GM19468 (cell line): Measurements from ENCODE around the gene PCSK9.
"Not testable (repeated sequence)": the region's sequence is repeated elsewhere in the genome, so short reads cannot be mapped to it uniquely, and the experiment has no call there.

Source experiments
- ATAC-seq: cut with Tn5 transposase; IDR thresholded peaks from one replicate; pipeline ENCODE4 v1.9.1; 2021; ENCODE audit warnings: mild to moderate bottlenecking, moderate library complexity, moderate number of reproducible peaks; ENCODE audit not compliant: unreplicated experiment; ENCODE audit errors: extremely low read depth

Gene PCSK9

DNA sequence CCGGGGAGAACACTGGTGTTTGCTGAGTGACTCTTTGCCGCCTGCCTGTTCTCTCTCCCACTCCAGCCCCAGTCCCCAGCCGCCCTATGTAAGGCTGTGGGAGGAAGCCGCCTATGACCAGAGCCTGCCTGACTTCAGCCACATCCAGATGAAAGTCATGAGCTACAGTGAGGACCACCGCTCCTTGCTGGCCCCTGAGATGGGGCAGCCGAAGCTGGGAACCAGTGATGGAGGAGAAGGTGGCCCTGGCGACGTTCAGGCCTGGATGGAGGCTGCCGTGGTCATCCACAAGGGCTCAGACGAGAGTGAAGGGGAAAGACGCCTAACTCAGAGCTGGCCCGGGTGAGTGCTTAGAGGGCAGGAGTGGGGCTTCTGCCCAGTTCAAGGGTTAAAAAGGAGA is 32.4 kb upstream of the PCSK9 start:
- ATAC-seq: no peak

DNA sequence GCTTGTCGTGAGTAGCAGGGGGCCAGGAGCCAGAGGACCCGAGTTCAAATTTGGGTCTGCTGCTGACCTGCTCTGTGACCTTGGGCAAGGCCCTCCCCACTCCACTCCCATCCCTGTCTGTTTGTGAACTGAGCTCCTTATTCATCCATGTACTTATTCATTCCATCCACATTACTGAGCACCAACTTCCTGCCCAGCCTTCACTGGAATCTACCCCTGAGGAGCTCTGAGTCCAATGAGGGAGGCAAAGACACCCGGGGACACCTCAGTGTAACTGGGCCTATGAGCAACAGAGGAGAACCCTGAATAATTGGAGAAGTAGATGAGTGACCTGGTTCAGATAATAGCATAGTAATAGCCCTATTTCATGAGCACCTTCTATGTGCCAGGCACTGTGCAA is 31.7 kb upstream of the PCSK9 start:
- no peak for ATAC-seq

DNA sequence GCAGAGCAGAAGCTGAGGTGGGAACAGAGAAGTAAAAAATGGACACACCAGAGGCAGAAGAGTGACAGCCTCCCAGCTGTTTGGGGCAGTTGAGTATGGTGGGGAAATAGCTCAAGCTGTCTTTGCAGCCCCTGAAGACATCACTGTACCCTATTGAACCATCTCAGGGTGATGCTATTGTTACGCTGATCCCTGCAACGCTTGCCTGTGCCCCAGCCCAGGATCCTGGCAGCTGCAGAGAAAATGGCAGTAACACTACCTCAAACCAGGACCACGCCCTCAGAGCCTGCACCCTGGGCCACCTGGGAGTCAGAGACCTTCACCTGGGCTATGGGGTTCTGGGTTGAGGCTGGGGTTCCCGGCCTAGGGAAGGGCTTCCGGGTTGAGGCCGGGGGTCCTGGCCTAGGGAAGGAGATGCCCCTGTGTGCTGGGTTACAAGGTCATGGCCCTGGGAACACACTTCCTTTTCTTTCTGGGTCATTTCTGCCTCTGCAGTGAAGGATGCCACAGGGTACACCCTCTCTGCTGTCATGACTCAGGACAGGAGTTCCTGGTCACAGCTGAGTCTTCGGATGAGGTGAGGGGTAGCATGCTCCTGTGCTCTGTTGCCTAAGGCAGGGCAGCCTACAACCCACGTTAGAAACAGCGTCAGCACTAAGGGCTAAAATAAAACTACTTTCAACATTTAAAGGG is 29.0 kb upstream of the PCSK9 start:
- ATAC-seq: no peak

DNA sequence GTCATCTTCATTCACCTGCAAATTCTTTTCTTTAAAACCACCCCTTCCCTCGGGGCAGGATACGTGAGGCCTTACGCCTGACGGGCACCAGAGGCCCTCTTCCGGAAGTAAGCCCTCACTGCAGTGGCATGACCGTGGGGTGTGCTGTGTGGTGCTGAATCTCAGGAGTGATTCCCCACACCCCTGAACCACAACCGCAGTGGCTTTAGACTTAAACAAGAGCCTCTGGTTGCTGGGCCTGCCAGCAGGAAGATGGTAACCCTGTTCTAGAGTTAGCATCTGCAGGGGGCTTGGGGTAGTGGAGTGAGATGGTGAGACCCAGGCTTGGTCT is 28.5 kb upstream of the PCSK9 start:
- ATAC-seq: no peak

DNA sequence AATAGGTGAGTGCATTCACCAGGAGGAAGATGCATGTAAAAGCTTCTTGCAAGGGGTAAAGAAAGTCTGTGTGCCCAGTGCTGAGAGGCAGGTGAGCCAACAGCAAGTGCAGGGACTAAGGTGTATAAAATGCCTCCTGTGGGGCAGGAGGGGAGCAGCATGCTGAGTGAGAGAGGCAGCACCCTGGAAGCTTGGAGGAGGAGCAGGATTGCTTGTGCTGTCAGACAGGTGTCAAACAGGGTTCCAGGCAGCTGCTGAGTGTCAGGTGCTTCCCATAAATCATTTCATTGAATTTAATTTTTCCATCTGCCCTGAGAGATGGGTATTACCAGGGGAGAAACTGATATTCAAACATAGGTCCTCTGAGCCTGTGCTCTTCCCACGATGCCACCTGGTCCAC is 26.7 kb upstream of the PCSK9 start:
- no peak for ATAC-seq

DNA sequence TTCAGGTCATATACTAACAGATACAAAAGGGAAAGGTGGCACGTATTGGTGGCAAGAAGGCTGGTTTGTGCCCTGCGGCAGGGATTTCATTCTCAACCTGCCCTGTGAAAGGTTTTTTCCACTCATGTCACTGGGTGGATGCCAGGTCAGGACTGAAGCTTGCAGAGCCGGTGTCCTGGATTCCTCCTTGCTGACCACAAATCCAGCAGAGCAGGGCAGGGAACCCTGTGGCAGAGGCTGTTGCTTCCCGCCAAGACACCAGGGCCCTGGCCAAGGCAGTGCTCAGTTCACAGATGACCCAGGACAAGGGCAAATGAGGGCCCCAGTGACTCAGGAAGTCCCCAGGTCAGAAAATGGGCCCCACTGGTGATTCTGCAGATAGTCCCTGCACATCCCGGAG is 24.2 kb upstream of the PCSK9 start:
- no peak for ATAC-seq

DNA sequence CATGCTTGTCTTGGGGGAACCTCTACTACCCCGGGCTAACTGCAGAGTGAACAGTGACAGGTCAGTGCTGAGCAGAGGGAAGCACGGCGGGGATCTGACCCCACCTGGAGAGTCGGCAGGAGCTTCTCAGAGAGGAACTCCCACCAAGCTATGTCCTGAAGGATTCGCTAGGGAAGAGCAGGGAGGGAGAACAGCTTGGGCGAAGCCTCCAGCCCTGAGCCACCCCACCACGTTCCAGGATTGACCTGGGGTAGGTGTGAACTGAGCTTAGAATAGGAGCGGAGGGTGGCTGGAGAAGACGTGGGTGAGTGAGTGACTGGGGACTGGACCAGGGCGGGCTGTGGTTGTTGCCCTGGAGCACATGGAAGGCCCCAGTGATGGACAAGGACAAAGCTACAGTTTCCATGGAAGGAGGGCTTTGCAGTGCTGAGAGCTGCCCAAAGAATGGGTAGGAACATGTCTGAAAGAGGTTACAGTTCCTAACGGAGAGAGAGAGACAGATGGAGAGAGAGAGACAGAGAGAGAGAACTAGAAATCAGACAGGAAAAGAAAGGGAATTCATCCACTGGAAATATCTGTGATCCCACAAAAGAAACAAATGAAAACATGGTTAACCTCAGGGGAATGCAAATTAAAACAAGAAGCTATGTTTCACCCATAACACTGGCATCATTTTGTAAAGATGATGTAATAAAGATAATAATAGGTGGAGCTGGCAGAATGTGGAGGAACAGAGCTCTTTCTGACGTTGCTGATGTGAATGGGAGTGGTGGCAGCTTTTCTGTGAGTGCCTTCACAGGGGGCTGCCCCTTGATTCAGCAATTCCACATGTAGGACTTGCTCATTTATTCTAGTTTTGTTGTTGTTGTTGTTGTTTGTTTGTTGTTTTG is 23.4 kb upstream of the PCSK9 start:
- ATAC-seq: no peak

DNA sequence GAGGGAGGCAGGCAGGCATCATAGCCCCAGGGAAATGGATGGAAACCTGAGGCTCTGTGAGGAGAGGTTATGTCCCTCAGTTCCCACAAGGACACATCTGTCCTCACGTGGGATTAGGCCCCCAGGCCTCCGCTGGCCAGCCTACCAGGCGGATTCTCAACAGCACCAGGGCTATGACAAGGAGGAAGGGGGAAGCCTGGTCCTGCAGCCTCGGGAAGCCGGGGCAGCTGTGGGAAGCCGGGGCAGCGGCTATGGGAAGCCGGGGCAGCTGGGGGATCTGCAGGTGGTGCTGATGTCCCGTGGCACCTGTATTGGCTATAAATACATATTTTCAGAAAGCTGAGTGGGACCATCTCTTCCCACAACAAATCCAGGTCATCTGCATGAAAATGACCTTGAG is 21.0 kb upstream of the PCSK9 start:
- ATAC-seq: no peak

DNA sequence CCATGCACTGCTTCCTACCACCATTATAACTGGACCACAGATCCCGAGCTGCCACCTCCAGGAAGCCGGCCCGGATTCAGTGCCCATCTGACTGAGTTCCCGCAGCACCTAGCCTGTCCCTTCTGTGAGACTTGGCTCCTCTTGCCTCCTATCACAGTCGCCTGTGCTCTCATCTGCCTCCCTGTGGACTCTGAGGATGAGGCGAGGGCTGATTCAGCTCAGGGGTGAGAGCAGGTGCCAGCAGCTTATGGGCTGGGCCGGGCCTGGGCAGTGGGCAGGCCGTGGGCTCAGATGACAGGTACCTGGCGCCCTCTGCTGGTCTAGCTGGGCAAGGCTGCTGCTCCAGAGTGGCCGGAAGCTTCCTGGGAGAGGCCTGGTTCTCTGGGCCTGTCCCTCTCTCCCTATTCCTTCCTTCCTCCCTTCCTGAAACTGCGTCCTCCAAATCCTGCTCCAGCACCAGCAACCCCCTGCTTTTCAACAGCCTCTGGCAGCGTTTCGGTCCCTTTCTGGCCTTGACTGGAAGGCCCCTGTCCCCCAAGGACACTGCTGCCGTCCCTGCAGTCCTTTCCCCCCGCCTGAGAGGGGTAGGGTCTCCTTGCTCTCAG is 17.3 kb upstream of the PCSK9 start:
- ATAC-seq: no peak

DNA sequence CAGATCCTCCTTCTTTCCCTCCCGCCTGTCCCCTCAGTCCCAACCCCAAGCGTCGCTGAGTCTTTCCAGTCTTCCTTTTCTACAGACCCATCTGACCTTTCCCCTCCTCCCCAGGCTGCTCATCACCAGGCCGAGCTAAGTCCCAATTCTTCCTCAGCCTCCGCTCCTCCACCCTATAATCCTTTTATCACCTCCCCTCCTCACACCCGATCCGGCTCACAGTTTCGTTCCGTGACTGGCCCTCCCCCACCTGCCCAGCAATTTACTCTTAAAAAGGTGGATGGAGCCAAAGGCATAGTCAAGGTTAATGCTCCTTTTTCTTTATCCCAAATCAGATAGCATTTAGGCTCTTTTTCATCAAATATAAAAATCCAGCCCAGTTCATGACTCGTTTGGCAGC is 15.2 kb upstream of the PCSK9 start:
- ATAC-seq: not testable (repeated sequence)

DNA sequence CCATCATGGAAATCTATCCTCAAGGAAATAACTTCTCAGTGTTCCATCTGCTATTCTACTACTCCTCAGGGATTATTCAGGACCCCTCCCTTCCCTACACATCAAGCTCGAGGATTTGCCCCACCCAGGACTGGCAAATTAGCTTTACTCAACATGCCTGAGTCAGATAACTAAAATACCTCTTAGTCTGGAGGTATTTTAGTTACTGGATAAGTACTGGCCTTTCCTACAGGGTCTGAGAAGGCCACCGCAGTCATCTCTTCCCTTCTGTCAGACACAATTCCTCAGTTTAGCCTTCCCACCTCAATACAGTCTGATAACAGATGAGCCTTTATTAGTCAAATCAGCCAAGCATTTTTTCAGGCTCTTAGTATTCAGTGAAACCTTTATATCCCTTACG is 12.7 kb upstream of the PCSK9 start:
- ATAC-seq: not testable (repeated sequence)

DNA sequence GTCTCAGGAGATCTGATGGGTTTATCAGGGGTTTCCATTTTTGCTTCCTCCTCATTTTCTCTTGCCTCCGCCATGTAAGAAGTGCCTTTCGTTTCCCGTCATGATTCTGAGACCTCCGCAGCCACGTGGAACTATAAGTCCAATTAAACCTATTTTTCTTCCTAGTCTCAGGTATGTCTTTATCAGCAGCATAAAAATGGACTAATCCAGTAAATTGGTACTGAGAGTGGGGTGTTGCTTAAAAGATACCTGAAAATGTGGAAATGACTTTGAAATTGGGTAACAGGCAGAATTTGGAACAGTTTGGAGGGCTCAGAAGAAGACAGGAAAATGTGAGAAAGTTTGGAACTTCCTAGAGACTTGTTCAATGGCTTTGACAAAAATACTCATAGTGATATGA is 8.2 kb upstream of the PCSK9 start:
- ATAC-seq: not testable (repeated sequence)

DNA sequence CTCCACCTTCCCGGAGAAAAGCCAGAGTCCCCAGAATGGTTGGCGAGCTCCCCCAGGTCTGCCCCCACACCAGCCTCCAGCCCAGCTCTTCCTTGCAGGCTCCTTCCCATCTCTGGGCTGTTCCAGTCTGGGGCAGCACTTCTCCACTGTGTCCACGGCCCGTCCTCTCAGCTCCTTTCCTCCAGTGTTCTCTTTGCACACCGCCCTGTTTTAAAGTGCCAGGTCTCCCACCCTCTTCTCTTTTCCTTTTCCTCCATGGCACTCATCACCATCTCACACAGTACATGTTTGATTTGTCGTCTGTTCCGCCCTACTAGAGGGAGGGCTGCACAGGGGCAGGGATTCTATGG is 6.1 kb upstream of the PCSK9 start:
- no peak for ATAC-seq

DNA sequence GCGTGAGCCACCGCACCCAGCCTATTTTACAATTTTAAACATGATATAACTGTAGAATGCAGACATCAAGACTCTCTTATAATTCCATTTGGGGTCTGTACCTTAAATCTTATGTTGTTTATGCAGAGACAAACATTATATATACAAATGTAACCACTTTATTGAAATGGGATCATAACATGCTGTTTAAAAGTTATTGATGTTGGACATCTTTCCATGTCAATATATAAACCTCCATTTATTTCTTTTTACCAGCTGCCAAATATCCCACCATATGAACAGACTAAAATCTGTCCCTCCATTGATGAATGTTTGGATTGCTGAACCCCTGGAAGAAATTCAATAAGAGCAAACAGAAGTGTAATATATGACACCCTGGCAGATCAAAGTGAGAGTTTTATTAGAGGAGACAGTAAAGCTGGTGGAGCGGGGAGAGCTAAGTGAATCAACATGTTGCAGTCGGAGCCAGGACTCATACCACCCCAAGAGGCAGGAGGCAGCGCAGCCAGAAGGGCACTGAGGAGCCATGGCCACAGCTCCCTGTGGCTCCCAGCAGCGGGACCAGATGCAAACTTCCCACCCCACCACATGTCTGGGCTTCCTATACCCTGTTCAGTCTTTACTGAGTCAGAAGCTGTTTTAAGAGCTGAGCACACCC is 4.7 kb upstream of the PCSK9 start:
- ATAC-seq: no peak

DNA sequence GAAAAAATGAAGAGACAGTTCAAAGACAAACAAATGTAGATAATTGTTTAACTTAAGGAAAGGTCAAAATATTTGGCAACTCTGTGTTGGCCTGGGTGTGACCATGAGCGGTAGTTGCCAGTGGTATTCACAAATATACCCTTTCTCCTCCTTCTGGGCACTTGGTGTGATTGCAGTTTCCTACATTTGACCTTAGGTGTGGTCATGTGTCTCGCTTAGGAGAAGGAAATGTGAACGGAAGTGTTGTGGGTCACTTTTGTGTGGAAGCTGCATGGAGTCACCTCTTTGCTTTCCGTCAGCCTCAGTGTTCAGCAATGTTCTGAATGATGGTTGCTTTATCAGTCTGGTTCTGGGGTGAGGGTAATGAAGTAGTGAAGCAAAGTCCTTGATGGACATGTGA is 3.4 kb upstream of the PCSK9 start:
- no peak for ATAC-seq

DNA sequence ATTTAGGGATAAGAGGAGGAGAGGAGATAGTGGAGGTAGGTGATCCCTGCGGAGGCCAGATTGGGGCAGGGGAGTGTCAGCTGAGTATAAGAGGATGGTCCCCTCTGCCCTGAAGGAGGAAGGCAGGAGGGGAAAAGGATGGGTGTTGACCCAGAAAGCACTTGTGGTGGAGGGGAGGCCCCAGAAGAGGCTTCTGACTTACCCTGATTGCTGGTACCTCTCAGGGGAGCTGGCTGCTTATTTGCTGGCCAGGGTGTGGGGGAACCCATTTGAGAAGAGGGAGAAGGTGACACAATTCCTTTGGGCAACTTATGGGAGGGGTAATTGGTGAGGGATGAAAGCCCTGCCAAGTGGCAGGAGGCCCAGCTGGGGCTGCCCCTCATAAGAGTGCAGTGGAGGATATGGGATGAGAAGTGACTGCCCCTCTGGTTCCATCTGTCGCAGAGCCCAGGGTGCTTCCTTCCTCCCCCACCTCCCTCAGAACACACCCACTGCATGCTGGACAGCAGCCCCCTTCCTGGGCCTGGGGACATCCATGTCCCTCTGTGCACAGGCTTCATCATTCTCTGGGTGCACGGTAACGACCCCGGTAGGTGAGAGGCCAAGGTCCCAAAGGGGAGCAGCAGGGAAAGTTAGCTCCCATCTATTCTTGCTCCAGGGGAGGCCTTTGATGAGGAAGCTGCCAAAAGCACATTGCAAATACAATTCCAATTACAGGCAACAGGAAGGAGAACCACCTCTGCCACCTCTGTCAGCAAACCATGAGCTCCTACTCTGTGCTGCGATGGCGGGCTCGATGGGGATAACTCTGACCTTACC is 1.4 kb upstream of the PCSK9 start:
- no peak for ATAC-seq

DNA sequence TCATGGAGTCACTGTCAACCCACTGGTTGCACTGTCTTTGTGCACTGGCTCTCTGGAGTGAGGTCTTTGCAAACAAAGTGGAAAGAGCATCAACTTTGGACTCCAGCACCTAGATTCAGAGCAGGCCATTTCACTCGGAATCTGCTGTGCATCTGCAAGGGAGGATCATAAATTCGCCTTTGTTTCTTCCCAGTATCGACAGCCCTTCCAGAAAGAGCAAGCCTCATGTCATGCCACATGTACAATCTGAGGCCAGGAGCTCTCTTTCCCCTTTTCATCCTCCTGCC is 853 bp upstream of the PCSK9 start:
- ATAC-seq: no peak

DNA sequence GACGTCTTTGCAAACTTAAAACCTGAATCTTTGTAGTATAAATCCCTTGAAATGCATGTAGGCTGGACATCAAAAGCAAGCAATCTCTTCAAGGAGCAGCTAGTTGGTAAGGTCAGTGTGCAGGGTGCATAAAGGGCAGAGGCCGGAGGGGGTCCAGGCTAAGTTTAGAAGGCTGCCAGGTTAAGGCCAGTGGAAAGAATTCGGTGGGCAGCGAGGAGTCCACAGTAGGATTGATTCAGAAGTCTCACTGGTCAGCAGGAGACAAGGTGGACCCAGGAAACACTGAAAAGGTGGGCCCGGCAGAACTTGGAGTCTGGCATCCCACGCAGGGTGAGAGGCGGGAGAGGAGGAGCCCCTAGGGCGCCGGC is 390 bp upstream of the PCSK9 start:
- no peak for ATAC-seq

DNA sequence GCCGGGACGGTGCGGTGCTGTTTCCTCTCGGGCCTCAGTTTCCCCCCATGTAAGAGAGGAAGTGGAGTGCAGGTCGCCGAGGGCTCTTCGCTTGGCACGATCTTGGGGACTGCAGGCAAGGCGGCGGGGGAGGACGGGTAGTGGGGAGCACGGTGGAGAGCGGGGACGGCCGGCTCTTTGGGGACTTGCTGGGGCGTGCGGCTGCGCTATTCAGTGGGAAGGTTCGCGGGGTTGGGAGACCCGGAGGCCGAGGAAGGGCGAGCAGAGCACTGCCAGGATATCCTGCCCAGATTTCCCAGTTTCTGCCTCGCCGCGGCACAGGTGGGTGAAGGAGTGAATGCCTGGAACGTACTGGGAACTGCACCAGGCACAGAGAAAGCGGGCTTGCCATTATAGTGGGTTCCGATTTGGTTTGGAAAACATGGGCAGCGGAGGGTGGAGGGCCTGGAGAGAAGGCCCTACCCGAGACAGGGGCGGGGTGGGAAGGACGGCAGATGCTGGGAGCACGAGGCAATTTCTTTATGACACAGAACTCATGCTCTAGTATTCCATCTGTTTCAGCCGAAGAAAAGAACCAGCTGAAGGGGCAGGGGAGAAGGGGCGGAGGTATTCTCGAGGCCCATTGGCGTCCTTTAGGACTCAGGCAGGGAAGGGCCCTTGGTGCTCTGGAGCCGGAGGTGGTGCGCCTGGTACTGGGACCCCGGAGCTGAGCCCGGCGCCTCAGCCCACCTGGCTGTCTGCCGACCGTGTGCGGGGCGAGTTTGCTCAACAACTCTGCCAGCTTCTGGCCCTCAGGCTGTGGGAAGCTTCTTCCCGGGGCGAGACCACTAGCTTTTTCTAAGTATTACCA is 960 bp downstream of the PCSK9 start:
- no peak for ATAC-seq
